GM12872 (cell line): ENCODE data around the gene AIFM3.

Experiments used
- CTCF ChIP-seq: IDR thresholded peaks from 3 replicates; pipeline ENCODE4 v1.5.1; 2011; ENCODE audit warnings: low read depth, mild to moderate bottlenecking, low read length, moderate library complexity; ENCODE audit not compliant: insufficient read depth

The AIFM3 gene

GRCh38 chr22:21030032-21030431, 63.0 kb downstream of the AIFM3 start:
- TF ChIP-seq CTCF, result no peak
